GM03348 (cell line): Measurements from ENCODE around the gene NOP56.

Source experiments
- DNase-seq: peaks from one replicate; pipeline ENCODE4 v3.0.0; 2012; ENCODE audit warnings: low spot score

The NOP56 gene, protein sequence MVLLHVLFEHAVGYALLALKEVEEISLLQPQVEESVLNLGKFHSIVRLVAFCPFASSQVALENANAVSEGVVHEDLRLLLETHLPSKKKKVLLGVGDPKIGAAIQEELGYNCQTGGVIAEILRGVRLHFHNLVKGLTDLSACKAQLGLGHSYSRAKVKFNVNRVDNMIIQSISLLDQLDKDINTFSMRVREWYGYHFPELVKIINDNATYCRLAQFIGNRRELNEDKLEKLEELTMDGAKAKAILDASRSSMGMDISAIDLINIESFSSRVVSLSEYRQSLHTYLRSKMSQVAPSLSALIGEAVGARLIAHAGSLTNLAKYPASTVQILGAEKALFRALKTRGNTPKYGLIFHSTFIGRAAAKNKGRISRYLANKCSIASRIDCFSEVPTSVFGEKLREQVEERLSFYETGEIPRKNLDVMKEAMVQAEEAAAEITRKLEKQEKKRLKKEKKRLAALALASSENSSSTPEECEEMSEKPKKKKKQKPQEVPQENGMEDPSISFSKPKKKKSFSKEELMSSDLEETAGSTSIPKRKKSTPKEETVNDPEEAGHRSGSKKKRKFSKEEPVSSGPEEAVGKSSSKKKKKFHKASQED

DNA sequence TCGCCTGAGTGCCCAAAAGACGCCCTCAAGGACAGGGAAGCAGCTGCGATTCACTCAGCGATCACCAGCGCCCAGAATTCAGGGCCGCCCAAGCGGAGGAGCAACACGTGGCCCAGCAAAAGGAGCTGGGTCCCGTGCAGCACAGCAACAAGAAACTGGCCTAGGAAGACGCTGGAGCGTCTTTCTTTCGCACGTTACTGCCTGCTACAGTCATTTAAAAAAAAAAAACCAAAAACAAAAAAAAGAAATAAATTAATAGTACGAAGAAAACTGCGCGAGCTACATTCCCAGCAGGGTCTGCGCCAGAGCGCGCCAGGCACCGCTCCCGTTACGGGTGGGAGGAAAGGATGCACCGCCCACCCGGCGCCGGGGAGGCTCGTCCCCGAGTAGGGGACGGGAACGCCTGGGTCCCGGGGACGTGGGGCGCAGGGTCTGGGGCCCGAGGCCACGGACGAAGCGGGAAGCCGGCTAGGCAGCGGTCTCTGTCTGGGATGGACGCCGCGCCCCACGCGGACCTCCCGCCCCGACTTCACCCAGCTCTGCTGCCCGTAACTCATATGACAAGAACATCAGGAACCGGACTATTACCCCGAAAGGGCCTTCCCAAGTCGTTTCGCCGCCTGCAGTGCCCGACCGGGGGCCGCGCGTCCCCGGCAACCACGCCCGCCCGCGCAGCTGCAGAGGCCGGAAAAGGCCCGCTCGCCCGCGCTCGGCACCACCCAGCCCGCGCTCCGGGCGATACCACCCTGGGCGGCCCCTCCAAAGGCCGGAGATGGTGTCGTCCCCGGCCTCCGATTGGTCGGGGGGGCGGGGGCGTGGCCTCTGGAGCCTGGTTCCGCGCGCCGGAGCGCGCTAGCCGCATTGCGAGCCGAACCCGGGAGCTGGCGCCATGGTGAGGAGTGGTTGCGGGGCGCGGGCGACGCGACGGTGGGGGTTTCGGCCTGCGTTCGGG, at the start of gene NOP56:
Gene NOP56, plus strand, starts transcription at position 861 of the 952 bp plus-strand sequence. Its CDS starts 29 bp downstream, at position 890.
- peak; percentile 98 for DNase-seq

DNA sequence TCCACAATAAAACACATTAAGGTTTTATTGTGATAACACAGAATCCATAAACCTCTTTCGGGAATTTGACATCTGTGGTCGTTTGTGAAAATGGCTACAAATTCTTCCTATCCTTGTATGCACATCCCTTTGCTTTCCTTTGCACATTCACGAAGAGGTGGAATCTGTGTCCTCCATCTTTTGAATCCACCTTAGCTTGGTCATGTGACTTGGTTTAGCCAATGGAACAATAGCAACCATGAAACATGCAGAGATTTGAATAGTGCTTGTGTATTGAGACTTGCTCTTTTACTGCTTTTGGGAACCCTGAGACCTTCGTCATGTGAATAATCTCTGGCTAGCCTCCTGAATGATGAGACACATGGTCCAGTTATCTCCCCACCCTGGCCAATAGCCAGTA, 49.7 kb upstream of the NOP56 start:
- no peak for DNase-seq

DNA sequence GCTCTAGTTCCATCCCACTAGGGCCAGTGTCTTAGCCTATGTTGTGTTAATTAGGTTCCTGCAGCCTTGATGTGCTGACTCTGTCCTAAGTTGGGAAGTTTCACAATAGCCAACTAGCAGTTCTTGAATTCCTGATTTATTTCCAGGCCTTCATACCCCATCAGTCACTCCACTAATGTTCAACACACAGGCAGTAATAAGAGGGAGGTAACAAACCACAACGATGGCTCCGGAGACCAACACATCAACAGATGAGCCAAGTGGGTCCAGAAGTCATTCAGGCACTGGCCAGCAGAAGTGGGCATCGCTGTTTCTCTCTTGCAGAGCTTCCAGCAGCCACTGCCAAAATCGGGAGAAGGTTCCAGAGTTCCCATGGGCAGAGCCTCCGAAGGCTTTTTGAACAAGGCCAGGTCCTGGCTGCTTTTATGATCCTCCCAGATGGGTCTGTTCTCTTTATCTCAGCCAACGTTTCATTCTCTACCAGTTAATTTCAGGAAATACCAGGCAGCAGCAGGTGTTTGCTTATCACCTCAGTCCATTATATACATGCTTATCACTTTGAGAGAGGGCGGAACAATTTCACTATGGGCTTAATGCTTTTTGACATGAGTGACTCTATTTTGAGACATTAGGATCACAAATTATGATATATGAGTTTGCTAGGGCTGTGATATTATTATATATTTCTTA, 48.5 kb upstream of the NOP56 start:
- DNase-seq = no peak

DNA sequence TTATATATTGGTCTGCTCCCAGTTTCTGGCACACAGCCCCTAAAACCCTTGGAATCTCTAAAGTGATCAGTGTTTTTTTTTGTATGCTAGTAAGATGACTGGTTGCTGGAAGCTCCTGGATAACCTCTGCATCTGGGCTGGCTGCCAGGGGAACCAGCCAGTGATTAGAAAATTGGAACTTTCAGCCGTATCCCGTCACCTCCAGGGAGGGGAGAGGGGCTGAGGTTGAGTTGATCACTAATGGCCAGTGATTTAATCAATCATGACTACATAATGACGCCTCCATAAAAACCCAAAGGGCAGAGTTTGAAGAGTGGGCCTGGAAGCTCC, 48.0 kb upstream of the NOP56 start:
- DNase-seq = no peak

DNA sequence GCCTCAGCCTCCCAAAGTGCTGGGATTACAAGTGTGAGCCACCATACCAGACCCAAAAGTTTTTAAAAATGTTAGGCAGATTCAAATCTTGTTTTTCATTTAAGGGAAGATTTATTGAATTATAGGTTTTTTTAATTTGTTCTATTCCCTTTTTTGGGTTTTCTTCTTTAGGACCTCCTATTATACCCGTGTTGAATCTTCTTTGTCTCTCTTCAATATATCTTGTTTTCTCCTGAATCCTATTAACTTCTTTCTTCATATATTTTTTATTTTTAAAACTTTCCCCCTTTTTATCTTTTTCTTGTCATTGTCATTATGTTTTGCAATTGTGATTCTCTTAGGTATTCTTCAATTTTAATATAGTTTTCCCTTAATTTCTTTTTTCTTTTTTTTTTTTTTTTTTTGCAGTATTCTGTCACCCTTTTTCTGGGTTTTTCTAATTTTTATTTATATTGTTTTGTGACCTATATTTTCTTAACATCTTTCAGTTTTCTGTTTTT, 45.9 kb upstream of the NOP56 start:
- DNase-seq = no peak

DNA sequence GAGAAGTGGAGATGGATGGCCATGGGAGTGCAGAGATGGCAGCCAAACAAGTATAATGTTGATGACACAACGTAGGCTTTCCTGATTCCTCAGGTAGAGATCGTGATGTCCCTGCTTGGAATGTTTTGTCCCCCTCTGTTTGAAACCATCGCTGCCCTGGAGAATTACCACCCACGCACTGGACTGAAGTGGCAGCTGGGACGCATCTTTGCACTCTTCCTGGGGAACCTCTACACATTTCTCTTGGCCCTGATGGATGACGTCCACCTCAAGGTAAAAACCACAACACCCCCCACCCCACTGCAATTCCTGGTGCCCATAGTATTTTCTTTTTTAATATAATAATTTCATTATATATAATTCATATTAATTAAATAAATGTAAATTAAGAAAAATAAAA, 42.1 kb upstream of the NOP56 start:
- no peak for DNase-seq

DNA sequence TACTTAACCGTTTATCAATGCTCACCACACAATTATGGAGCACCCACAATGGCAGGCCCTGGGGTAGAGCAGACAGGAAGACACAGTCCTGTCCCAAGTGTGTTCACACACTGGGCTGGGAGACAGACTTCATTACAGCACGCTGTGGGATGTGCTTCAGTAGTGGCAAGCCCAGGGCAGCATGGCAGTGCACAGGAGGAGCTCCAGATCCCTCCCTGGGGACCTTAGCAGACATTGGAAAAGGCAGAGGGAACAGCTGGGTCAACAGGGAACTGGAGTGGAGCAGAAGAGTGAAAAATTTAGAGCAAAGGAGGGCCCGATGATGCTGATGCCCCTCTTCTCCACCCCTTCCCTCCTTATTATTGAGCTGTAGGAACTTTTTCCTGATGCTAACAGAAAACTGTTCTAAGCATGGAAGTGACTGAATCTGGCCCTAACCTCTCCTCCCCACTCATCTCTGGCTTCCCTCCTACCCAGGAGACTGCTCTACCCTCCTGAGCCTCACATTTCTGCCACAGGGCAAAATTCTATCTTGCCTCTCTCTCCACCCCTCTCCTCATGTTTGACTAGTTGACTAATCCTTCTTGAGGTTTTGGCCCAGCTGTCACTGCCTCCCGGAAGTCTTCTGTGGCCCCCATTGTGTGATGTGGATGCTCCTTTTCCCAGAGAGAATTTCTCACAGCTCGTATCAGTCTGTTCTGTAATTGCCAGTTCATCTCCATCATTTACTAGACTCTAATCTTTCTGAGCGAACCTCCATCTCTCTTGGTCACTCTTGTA, 41.3 kb upstream of the NOP56 start:
- DNase-seq = no peak

DNA sequence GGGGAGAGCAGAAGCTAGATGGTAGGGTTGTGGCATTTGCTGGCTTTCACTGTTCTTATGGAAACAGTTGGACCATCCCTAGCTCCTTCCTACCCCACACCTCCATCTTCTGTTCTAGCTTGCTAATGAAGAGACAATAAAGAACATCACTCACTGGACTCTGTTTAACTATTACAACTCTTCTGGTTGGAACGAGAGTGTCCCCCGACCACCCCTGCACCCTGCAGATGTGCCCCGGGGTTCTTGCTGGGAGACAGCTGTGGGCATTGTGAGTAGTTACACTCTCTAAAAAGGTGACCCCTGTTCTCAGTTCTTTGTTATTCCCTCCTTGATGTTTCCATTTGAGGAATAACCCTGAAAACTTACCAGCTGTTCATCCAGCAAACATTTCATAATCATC, 40.4 kb upstream of the NOP56 start:
- DNase-seq = no peak

DNA sequence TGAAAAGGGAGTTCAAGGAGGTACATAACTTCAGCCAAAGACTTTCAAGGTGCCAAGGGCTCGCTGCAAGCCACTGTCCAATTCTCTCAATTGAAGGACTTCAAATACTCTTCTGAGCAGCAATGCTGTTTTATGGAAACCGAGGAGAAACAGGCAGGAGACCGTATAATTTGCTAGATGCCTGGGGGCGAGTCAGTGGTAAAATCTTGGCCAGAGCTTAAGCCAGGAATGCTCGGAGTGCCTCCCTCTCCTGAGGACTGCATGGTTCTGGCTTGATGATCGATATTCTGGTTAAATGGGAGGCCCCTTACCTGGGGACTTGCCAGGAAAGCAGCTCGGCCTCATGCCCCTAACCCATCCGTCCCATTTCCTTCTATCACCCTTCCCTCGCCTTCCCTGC, 35.8 kb upstream of the NOP56 start:
- no peak for DNase-seq

DNA sequence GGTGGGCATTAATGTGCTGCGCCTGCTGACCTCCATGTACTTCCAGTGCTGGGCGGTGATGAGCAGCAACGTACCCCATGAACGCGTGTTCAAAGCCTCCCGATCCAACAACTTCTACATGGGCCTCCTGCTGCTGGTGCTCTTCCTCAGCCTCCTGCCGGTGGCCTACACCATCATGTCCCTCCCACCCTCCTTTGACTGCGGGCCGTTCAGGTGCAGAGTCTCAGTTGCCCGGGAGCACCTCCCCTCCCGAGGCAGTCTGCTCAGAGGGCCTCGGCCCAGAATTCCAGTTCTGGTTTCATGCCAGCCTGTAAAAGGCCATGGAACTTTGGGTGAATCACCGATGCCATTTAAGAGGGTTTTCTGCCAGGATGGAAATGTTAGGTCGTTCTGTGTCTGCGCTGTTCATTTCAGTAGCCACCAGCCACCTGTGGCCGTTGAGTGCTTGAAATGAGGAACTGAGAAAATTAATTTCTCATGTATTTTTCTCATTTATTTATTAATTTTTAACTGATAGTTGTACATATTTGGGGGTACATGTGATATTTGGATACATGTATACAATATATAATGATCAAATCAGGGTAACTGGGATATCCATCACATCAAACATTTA, 35.2 kb upstream of the NOP56 start:
- no peak for DNase-seq

DNA sequence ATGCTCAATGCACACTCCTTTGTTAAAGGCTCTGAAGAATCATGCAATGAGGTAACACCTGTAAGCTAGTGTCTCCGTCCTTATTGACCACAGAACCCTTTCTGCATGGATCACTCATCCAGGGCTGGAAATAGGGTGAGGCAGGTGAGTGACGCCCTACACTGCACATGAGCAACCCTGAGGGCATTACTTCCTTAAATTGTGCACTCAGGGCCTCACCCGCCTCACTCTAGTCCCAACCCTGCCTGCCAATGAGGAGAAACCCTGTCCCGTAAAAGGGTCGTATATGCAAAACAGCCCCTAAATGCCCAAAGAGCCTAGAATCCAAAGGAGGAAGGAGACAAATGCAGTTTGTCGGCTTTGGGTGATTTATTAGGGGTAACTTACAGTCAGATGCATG, 33.6 kb upstream of the NOP56 start:
- no peak for DNase-seq

DNA sequence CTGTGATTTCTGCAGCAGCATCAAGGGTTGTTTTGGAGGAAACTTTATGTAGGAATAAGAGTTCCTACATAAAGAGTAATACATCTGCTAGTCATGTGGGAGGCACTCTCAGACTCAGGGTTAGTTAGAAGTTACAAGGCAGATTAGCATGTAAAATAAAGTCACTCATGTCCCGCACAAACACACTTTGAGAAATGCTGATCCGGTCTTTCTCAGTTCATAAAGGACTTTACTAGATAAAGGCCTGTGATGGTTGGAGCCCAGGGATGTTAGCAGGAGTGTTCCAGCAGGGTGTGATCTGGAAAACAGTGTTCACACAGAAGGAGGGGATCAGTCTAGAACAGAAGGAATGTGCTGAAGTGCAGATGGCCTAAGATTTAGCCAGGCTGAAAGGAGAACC, 33.1 kb upstream of the NOP56 start:
- no peak for DNase-seq

DNA sequence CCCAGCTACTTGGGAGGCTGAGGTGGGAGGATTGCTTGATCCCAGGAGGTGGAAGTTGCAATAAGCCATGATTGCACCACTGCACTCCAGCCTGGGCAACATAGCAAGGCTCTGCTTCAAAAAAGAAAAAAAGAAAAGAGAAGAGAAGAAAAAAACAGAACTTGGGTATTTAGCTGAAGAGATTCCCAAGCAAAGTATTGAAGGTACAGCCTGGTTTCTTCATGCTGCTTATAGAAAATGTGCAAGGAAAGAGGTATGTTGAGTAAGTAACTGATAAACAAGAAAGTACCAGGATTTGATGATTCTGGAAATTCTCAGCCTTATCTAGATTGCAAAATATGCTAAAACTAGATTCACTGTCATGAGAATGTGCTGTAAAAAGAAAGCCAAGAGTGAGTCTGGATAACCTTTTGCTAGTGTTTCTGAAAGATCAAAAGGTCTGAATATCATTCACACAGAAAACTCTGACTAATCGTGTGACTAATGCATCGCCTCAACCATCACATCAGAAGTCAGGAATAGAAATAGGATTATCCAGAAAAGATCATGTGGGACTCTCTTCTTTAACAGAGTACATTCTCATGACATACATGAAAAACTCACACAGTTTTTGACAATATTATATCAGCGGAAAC, 32.4 kb upstream of the NOP56 start:
- no peak for DNase-seq

DNA sequence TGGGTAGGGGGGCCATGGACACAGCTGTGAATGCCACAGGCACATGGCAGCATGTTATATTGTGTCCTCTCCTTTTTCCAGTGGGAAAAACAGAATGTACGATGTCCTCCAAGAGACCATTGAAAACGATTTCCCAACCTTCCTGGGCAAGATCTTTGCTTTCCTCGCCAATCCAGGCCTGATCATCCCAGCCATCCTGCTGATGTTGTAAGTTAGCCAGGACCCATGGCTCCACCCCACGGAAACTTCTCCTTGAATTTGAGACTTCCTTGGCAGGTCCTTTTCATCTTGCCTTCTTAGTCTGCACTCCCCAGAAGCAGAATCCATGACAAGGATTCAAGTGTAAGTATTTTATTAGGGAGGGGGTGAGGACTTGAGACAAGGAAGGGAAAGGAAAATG, 28.2 kb upstream of the NOP56 start:
- no peak for DNase-seq

DNA sequence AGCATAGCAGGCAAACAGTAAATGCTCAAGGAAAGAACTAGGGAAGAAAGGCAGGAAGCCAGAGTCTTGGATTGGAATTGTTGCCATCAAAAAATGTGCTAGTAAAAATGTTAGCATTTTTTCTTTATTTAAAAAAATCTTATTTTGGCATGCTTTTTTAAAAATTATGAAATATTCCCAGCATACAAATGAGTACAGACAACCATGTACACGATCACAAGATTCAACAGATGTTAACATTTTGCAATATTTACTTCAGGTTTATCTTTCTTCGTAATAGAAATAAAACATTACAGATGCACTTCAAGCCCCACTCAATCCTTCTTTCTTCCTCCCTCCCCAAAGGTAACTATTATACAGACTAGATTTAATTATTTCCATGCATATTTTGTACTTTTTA, 27.4 kb upstream of the NOP56 start:
- DNase-seq = no peak

DNA sequence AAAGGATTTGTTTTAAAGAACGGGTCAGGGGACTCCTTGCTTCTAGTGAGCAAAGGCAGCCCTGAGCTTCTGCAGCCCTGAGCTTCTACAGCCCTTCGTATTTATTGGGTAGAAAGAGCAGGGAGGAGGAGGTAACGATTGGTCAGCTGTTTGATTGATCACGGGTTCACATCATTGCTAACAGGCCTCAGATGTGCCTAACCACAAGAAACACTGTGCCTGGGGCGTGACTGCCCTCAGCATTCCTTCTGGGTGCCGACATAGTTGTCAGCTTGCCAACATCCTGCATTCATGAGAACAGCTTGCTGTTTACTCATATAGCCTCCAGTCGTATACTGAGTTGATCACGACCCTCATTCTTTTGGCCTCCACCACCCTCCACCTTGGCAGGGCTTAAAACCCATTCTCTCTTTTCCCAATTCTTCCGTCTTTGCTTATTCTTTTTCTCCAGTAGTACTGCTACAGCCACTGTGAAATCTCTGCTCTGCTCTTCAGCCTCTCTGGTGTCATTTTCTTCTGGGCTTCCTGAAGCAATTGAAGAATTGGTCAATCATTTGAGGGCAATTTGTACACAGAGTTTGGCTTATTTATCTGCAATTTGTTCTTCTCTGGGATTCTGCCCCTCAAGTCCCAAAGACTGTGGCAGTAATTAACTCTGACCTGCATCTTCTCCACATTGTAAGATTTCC, 25.4 kb upstream of the NOP56 start:
- no peak for DNase-seq

DNA sequence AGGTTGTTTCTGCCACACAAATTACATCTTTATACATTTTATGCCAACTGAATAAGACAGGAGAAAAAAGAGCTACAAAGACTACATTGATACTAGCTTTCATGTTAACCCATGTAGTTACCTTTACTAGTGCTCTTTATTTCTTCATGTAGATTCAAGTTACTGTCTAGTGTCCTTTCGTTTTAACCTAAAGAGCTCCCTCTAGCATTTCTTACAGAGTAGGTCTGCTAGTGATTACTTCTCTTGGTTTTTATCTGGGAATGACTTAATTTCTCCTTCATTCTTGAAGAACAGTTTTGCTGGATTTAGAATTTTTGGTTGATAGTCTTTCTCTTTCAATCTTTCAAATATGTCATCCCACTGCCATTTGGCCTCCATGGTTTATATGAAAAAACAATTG, 21.2 kb upstream of the NOP56 start:
- DNase-seq = no peak

DNA sequence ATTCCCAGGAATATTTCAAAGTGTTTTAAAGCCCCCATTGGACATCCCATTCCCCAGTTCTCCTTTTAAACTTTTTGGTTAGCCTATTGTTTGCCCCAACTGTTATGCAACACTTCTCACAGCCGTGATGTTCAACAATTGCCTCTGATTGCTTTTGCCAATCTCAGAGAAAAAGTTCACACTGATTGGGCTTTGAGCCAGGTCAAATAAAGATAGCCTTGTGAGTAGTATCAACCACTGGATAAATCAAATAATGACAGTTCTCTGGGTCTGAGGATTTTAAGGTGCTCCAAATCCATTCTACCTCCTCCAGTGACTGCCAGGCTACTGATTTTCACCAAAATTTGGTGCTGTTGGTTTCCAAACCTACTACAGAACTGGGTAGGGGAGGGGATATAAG, 19.1 kb upstream of the NOP56 start:
- DNase-seq = no peak

DNA sequence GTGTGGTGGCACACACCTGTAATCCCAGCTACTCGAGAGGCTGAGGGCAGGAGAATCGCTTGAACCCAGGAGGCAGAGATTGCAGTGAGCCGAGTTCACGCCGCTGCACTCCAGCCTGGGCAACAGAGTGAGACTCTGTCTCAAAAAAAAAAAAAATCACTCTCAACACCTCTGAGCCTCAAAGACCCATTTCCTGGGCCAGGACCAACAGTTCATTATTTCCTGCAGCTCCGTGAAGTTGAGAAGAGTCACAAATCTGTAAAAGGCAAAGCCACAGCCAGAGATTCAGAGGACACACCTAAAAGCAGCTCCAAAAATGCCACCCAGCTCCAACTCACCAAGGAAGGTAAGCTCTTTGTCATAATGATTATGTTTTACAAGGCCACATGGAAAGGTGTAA, 15.2 kb upstream of the NOP56 start:
- DNase-seq = no peak

DNA sequence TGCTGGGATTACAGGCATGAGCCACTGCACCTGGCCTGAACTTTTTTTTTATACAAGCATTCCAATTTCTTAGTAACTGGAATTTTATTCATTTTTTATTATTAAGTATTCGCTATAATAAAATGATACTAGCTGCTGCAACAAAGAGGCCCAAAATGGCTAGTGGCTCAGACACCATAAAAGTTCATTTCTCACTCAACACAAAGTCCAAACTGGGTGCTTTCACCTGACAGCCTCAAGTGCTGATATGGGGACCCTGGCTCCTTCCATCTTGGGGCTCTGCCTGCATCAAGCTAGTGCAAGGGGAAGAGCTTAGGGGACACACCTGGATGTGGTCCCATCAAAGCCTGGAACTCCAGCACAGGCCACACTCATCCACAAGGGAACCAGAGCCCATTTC, 12.2 kb upstream of the NOP56 start:
- no peak for DNase-seq
